Measurements from ENCODE around the gene MS4A7. TPM values are rescaled to one million over a fixed set of nuclear protein-coding genes. Genes with fewer than 3 reads are reported as not detected.
A peak's percentile ranks its signal among the peaks of the same experiment; 100 is the strongest.

The MS4A7 gene
- 10 to 100 TPM; 20.3 to 30.7 (median 25.6) TPM for total RNA-seq

- TF ChIP-seq POLR2AphosphoS5 (IDR thresholded peaks at IDR 0.05) (peak; percentile 21 to 70), EP300 (IDR thresholded peaks at IDR 0.05) (no peak), POLR2A (IDR thresholded peaks at IDR 0.05; ENCODE audit: low read depth) (no peak)
- TF ChIP-seq, protein P1, sequence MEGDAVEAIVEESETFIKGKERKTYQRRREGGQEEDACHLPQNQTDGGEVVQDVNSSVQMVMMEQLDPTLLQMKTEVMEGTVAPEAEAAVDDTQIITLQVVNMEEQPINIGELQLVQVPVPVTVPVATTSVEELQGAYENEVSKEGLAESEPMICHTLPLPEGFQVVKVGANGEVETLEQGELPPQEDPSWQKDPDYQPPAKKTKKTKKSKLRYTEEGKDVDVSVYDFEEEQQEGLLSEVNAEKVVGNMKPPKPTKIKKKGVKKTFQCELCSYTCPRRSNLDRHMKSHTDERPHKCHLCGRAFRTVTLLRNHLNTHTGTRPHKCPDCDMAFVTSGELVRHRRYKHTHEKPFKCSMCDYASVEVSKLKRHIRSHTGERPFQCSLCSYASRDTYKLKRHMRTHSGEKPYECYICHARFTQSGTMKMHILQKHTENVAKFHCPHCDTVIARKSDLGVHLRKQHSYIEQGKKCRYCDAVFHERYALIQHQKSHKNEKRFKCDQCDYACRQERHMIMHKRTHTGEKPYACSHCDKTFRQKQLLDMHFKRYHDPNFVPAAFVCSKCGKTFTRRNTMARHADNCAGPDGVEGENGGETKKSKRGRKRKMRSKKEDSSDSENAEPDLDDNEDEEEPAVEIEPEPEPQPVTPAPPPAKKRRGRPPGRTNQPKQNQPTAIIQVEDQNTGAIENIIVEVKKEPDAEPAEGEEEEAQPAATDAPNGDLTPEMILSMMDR (IDR thresholded peaks at IDR 0.05), result no peak
- H3K27me3 ChIP-seq, result peaks cover 0 to 5% (median 0%) of the 10 kb centered on the region in 4 donors
- 40% methylated on average over 3 of the region's 3 CpGs for WGBS
- no peak for DNase-seq (ENCODE audit: extremely low spot score)
- H3K27ac ChIP-seq (replicated peaks in 1 of 4), result peak within 1 kb of the TSS in 3 of 4 donors; percentile 21 to 41 (median 26)
- no peaks in the 10 kb centered on the region for H3K4me1 ChIP-seq
- intact Hi-C loops (cut with DNase I), result no loop called here
- no peaks in the 10 kb centered on the region for H3K36me3 ChIP-seq
- peak within 1 kb of the TSS; percentile 20 to 41 (median 27) for H3K4me3 ChIP-seq
- H3K9me3 ChIP-seq, result no peaks in the 10 kb centered on the region
Observed at GRCh38 chr11:60378354-60378753, at the start of gene MS4A7. MS4A7 (plus strand) TSS chr11:60378532; CDS start chr11:60383142, 4,610 bp downstream.

GRCh38 chr11:60332846-60333245, 45.5 kb upstream of the MS4A7 start:
- 45% methylated on average over 3 of the region's 3 CpGs for WGBS
- Histone ChIP-seq H3K36me3 (no peaks in the 10 kb centered on the region), H3K4me1 (no peaks in the 10 kb centered on the region), H3K27me3 (no peaks in the 10 kb centered on the region), H3K4me3 (no peak overlapping the region), H3K27ac (replicated peaks in 1 of 4) (no peak overlapping the region), H3K9me3 (peaks cover 0 to 5% (median 0%) of the 10 kb centered on the region in 4 donors)
- DNase-seq (ENCODE audit: extremely low spot score), result no peak
- no peak for TF ChIP-seq POLR2AphosphoS5 (IDR thresholded peaks at IDR 0.05)
- TF ChIP-seq, protein P1 (IDR thresholded peaks at IDR 0.05), result no peak
- no peak for TF ChIP-seq EP300 (IDR thresholded peaks at IDR 0.05)
- TF ChIP-seq POLR2A (IDR thresholded peaks at IDR 0.05; ENCODE audit: low read depth), result no peak
- intact Hi-C loops (cut with DNase I), result no loop called here

GRCh38 chr11:60334005-60334620, 44.2 kb upstream of the MS4A7 start:
- WGBS, result 39% methylated on average over 2 of the region's 2 CpGs
- no peak for DNase-seq (ENCODE audit: extremely low spot score)
- TF ChIP-seq, protein P1 (IDR thresholded peaks at IDR 0.05), result peak; percentile 39 to 65 (median 43)
- no peak for TF ChIP-seq POLR2AphosphoS5 (IDR thresholded peaks at IDR 0.05)
- TF ChIP-seq POLR2A (IDR thresholded peaks at IDR 0.05; ENCODE audit: low read depth), result no peak
- H3K9me3 ChIP-seq, result peaks cover 0 to 5% (median 0%) of the 10 kb centered on the region in 4 donors
- H3K4me1 ChIP-seq, result no peaks in the 10 kb centered on the region
- no peaks in the 10 kb centered on the region for H3K36me3 ChIP-seq
- H3K27me3 ChIP-seq, result no peaks in the 10 kb centered on the region
- H3K27ac ChIP-seq (replicated peaks in 1 of 4), result no peak overlapping the region
- no peak overlapping the region for H3K4me3 ChIP-seq
- intact Hi-C loops (cut with DNase I), result no loop called here

- TF ChIP-seq EP300 (IDR thresholded peaks at IDR 0.05) (no peak), POLR2AphosphoS5 (IDR thresholded peaks at IDR 0.05) (no peak)
- TF ChIP-seq, protein P1 (IDR thresholded peaks at IDR 0.05), result no peak
- Histone ChIP-seq H3K36me3 (no peaks in the 10 kb centered on the region), H3K27ac (replicated peaks in 1 of 4) (no peak overlapping the region), H3K9me3 (no peaks in the 10 kb centered on the region), H3K27me3 (no peaks in the 10 kb centered on the region), H3K4me1 (no peaks in the 10 kb centered on the region), H3K4me3 (no peak overlapping the region)
- no peak for DNase-seq (ENCODE audit: extremely low spot score)
- intact Hi-C loops (cut with DNase I), result no loop called here
- 90% methylated on average over 7 of the region's 7 CpGs for WGBS
Observed at GRCh38 chr11:60336767-60337391, 41.5 kb upstream of the MS4A7 start.

Data from esophagus muscularis mucosa (tissue), 4 donors.